ENCODE data around the gene RAD23A. TPM values are rescaled to one million over a fixed set of nuclear protein-coding genes. Genes with fewer than 3 reads are reported as not detected.
A peak's percentile ranks its signal among the peaks of the same experiment; 100 is the strongest.

Gene RAD23A
- total and polyA plus RNA-seq, 2 experiments from 2014 or later = 65.8 to 130 TPM

GRCh38 chr19:13001502-13002165 lies 56.0 kb downstream of the RAD23A start:
- H3K9me2 ChIP-seq (replicated peaks; ENCODE audit: insufficient read depth) = no peaks in the 10 kb centered on the region
- H3K27ac ChIP-seq = peak overlapping the region; percentile 59
- no peak overlapping the region for H3K4me3 ChIP-seq
- peaks cover 21% of the 10 kb centered on the region for H3K79me2 ChIP-seq
- no peak for DNase-seq (ENCODE audit: low spot score)
- no peaks in the 10 kb centered on the region for H3K36me3 ChIP-seq (replicated peaks; ENCODE audit: insufficient read depth, low read depth)
- no peaks in the 10 kb centered on the region for H3K9me3 ChIP-seq (ENCODE audit: low read depth)
- H3K4me1 ChIP-seq (ENCODE audit: insufficient read depth) = peaks cover 17% of the 10 kb centered on the region
- WGBS (ENCODE audit: low lambda C conversion rate, missing lambda C conversion rate) = 85% methylated on average over 30 of the region's 41 CpGs
- TF ChIP-seq EZH2phosphoT487 (IDR thresholded peaks at IDR 0.05; ENCODE audit: low read depth, severe bottlenecking, unreplicated experiment) (no peak), EZH2 (IDR thresholded peaks at IDR 0.05; ENCODE audit: borderline replicate concordance) (no peak)
- TF ChIP-seq, protein P1, sequence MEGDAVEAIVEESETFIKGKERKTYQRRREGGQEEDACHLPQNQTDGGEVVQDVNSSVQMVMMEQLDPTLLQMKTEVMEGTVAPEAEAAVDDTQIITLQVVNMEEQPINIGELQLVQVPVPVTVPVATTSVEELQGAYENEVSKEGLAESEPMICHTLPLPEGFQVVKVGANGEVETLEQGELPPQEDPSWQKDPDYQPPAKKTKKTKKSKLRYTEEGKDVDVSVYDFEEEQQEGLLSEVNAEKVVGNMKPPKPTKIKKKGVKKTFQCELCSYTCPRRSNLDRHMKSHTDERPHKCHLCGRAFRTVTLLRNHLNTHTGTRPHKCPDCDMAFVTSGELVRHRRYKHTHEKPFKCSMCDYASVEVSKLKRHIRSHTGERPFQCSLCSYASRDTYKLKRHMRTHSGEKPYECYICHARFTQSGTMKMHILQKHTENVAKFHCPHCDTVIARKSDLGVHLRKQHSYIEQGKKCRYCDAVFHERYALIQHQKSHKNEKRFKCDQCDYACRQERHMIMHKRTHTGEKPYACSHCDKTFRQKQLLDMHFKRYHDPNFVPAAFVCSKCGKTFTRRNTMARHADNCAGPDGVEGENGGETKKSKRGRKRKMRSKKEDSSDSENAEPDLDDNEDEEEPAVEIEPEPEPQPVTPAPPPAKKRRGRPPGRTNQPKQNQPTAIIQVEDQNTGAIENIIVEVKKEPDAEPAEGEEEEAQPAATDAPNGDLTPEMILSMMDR (IDR thresholded peaks at IDR 0.05; ENCODE audit: poor library complexity) = no peak
- peaks cover 14% of the 10 kb centered on the region for H4K20me1 ChIP-seq (ENCODE audit: insufficient read depth, poor library complexity, severe bottlenecking)
- peak overlapping the region; percentile 57 for H3K4me2 ChIP-seq
- H2AFZ ChIP-seq = no peak overlapping the region
- H3K27me3 ChIP-seq = peaks cover 62% of the 10 kb centered on the region

DNA sequence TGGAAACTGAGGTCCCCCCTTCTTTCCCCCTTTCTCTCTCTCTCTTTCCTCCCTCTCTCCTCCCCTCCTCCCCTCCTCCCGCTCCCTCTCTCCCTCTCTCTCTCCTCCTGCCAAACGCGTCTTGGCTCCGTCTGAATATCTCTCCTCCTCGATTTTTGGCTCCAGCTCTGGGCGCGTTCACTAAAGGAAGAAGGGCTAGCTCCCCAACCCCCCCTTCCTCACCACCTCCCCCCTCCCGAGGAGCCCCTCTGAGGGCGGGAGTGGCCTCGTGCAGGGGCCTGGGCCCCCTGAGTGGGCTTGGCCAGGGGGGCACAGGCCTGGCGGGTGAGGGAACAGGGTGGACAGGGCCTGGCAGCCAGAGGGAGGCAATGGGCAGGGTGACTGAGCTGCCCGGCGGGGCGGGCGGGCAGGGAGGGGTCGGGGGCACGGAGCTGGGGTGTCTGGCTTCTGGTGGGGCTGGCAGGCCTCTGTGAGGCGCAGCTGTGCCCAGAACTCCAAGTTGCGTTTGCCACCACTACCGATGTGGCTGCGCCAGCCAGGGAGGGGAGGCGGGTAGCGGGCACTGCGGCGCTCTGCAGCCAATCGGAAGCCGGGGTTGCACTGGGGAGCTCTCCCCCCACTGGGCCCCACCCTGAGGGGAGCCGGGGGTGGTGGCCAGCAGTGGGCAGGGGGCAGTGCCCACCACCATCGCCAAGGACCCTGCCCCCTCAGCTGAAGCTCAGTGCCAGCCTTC lies 56.7 kb downstream of the RAD23A start:
- peak overlapping the region; percentile 69 for H3K4me2 ChIP-seq
- H3K4me3 ChIP-seq = no peak overlapping the region

GRCh38 chr19:13003081-13003480 lies 57.4 kb downstream of the RAD23A start:
- Histone ChIP-seq H3K4me3 (no peak overlapping the region), H3K4me1 (ENCODE audit: insufficient read depth) (peaks cover 4% of the 10 kb centered on the region), H3K9me3 (ENCODE audit: low read depth) (no peaks in the 10 kb centered on the region), H3K79me2 (peaks cover 9% of the 10 kb centered on the region), H3K27me3 (peaks cover 55% of the 10 kb centered on the region), H2AFZ (no peak overlapping the region), H3K27ac (no peak overlapping the region), H4K20me1 (ENCODE audit: insufficient read depth, poor library complexity, severe bottlenecking) (peaks cover 20% of the 10 kb centered on the region), H3K4me2 (no peak overlapping the region), H3K9me2 (replicated peaks; ENCODE audit: insufficient read depth) (no peaks in the 10 kb centered on the region), H3K36me3 (replicated peaks; ENCODE audit: insufficient read depth, low read depth) (no peaks in the 10 kb centered on the region)
- TF ChIP-seq EZH2phosphoT487 (IDR thresholded peaks at IDR 0.05; ENCODE audit: low read depth, severe bottlenecking, unreplicated experiment) = no peak
- TF ChIP-seq EZH2 (IDR thresholded peaks at IDR 0.05; ENCODE audit: borderline replicate concordance) = no peak
- DNase-seq (ENCODE audit: low spot score) = no peak
- 86% methylated on average over 14 of the region's 15 CpGs for WGBS (ENCODE audit: low lambda C conversion rate, missing lambda C conversion rate)

More for the DNA sequence above, 56.7 kb downstream of the RAD23A start:
- H3K27me3 ChIP-seq = peaks cover 57% of the 10 kb centered on the region
- H4K20me1 ChIP-seq (ENCODE audit: insufficient read depth, poor library complexity, severe bottlenecking) = peaks cover 14% of the 10 kb centered on the region
- 41% methylated on average over 12 of the region's 29 CpGs for WGBS (ENCODE audit: low lambda C conversion rate, missing lambda C conversion rate)
- H3K79me2 ChIP-seq = peaks cover 14% of the 10 kb centered on the region
- H3K36me3 ChIP-seq (replicated peaks; ENCODE audit: insufficient read depth, low read depth) = no peaks in the 10 kb centered on the region
- H3K9me2 ChIP-seq (replicated peaks; ENCODE audit: insufficient read depth) = no peaks in the 10 kb centered on the region
- TF ChIP-seq EZH2 (IDR thresholded peaks at IDR 0.05; ENCODE audit: borderline replicate concordance) (no peak), EZH2phosphoT487 (IDR thresholded peaks at IDR 0.05; ENCODE audit: low read depth, severe bottlenecking, unreplicated experiment) (no peak)
- TF ChIP-seq, protein P1 (IDR thresholded peaks at IDR 0.05; ENCODE audit: poor library complexity) = no peak
- no peak overlapping the region for H2AFZ ChIP-seq
- DNase-seq (ENCODE audit: low spot score) = peak; percentile 64
- H3K27ac ChIP-seq = peak overlapping the region; percentile 59
- peaks cover 11% of the 10 kb centered on the region for H3K4me1 ChIP-seq (ENCODE audit: insufficient read depth)
- H3K9me3 ChIP-seq (ENCODE audit: low read depth) = no peaks in the 10 kb centered on the region

Small RNA genes lying within 50 kb of the gene (microRNA-seq; reads per million reads assigned to microRNA genes)
- gene MIR5695 (not detected), gene MIR6515 (11.2 reads per million, percentile 26 among the genes with 10 or more reads in this experiment)

Small RNA genes lying within 50 kb of the gene (small RNA-seq; reads per million reads assigned to genes)
- gene MIR5695 = 0.16 reads per million
- 0.68 reads per million, percentile 55 among the genes with 10 or more reads in this experiment for gene MIR6515

Other genes starting within 250 kb of the RAD23A start
- 8.1 and 10.9 TPM in 2 replicates for gene FBXW9, start 249.2 kb upstream of the RAD23A start, total RNA-seq
- gene FBXW9, start 249.2 kb upstream of the RAD23A start, polyA plus RNA-seq = 9.1 and 11.1 TPM in 2 replicates
- gene TNPO2, start 221.9 kb upstream of the RAD23A start, total RNA-seq = 41.4 and 65.2 TPM in 2 replicates
- gene TNPO2, start 221.9 kb upstream of the RAD23A start, polyA plus RNA-seq = 11.7 and 16.0 TPM in 2 replicates
- 243 and 268 TPM in 2 replicates for gene TRIR, start 211.2 kb upstream of the RAD23A start, total RNA-seq
- gene TRIR, start 211.2 kb upstream of the RAD23A start, polyA plus RNA-seq = 246 and 259 TPM in 2 replicates
- 52.3 and 79.6 TPM in 2 replicates for gene GET3, start 208.4 kb upstream of the RAD23A start, total RNA-seq
- 85.4 and 108 TPM in 2 replicates for gene GET3, start 208.4 kb upstream of the RAD23A start, polyA plus RNA-seq
- not detected in 2 replicates for gene BEST2, start 194.1 kb upstream of the RAD23A start, total RNA-seq
- gene BEST2, start 194.1 kb upstream of the RAD23A start, polyA plus RNA-seq = not detected in 2 replicates
- 44.3 and 70.5 TPM in 2 replicates for gene HOOK2, start 170.3 kb upstream of the RAD23A start, total RNA-seq
- gene HOOK2, start 170.3 kb upstream of the RAD23A start, polyA plus RNA-seq = 113 and 128 TPM in 2 replicates
- gene JUNB, start 154.4 kb upstream of the RAD23A start, total RNA-seq = 343 and 399 TPM in 2 replicates
- 539 and 633 TPM in 2 replicates for gene JUNB, start 154.4 kb upstream of the RAD23A start, polyA plus RNA-seq
- gene PRDX2, start 144.1 kb upstream of the RAD23A start, total RNA-seq = 497 and 589 TPM in 2 replicates
- 581 and 582 TPM in 2 replicates for gene PRDX2, start 144.1 kb upstream of the RAD23A start, polyA plus RNA-seq
- gene THSD8, start 143.8 kb upstream of the RAD23A start, total RNA-seq = not detected in 2 replicates
- gene THSD8, start 143.8 kb upstream of the RAD23A start, polyA plus RNA-seq = 5.1 and 5.7 TPM in 2 replicates
- gene RNASEH2A, start 139.3 kb upstream of the RAD23A start, total RNA-seq = 8.3 and 9.3 TPM in 2 replicates
- 20.4 and 25.7 TPM in 2 replicates for gene RNASEH2A, start 139.3 kb upstream of the RAD23A start, polyA plus RNA-seq
- 0.32 TPM in 1 of 2 replicates, not detected in the other for gene RTBDN, start 111.3 kb upstream of the RAD23A start, total RNA-seq
- 0.36 TPM in 1 of 2 replicates, not detected in the other for gene RTBDN, start 111.3 kb upstream of the RAD23A start, polyA plus RNA-seq
- 0.20 and 0.32 TPM in 2 replicates for gene MAST1, start 107.3 kb upstream of the RAD23A start, total RNA-seq
- gene MAST1, start 107.3 kb upstream of the RAD23A start, polyA plus RNA-seq = 0.22 and 0.54 TPM in 2 replicates
- 25.7 and 31.5 TPM in 2 replicates for gene DNASE2, start 64.4 kb upstream of the RAD23A start, total RNA-seq
- 41.3 and 41.9 TPM in 2 replicates for gene DNASE2, start 64.4 kb upstream of the RAD23A start, polyA plus RNA-seq
- 0.37 TPM in 1 of 2 replicates, not detected in the other for gene KLF1, start 58.7 kb upstream of the RAD23A start, total RNA-seq
- gene KLF1, start 58.7 kb upstream of the RAD23A start, polyA plus RNA-seq = not detected in 2 replicates
- 31.7 and 34.2 TPM in 2 replicates for gene GCDH, start 54.7 kb upstream of the RAD23A start, total RNA-seq
- 23.4 and 30.7 TPM in 2 replicates for gene GCDH, start 54.7 kb upstream of the RAD23A start, polyA plus RNA-seq
- 0.67 TPM in 1 of 2 replicates, not detected in the other for gene SYCE2, start 26.6 kb upstream of the RAD23A start, total RNA-seq
- 0.77 TPM in 1 of 2 replicates, not detected in the other for gene SYCE2, start 26.6 kb upstream of the RAD23A start, polyA plus RNA-seq
- 36.2 and 45.6 TPM in 2 replicates for gene FARSA, start 12.2 kb upstream of the RAD23A start, total RNA-seq
- 86.5 and 95.3 TPM in 2 replicates for gene FARSA, start 12.2 kb upstream of the RAD23A start, polyA plus RNA-seq
- gene CALR, start 7.3 kb upstream of the RAD23A start, total RNA-seq = 1,414 and 1,442 TPM in 2 replicates
- 915 and 922 TPM in 2 replicates for gene CALR, start 7.3 kb upstream of the RAD23A start, polyA plus RNA-seq
- 21.0 and 27.2 TPM in 2 replicates for gene GADD45GIP1, start 11.4 kb downstream of the RAD23A start, total RNA-seq
- gene GADD45GIP1, start 11.4 kb downstream of the RAD23A start, polyA plus RNA-seq = 106 and 109 TPM in 2 replicates
- 0.17 TPM in 1 of 2 replicates, not detected in the other for gene DAND5, start 23.7 kb downstream of the RAD23A start, total RNA-seq
- not detected in 2 replicates for gene DAND5, start 23.7 kb downstream of the RAD23A start, polyA plus RNA-seq
- 3.8 and 12.8 TPM in 2 replicates for gene NFIX, start 49.6 kb downstream of the RAD23A start, total RNA-seq
- gene NFIX, start 49.6 kb downstream of the RAD23A start, polyA plus RNA-seq = 6.3 and 10.2 TPM in 2 replicates
- gene LYL1, start 157.0 kb downstream of the RAD23A start, total RNA-seq = 0.36 and 0.47 TPM in 2 replicates
- 1.0 and 1.4 TPM in 2 replicates for gene LYL1, start 157.0 kb downstream of the RAD23A start, polyA plus RNA-seq
- gene TRMT1, start 170.9 kb downstream of the RAD23A start, total RNA-seq = 21.0 and 31.2 TPM in 2 replicates
- gene TRMT1, start 170.9 kb downstream of the RAD23A start, polyA plus RNA-seq = 33.4 and 45.1 TPM in 2 replicates
- 32.6 and 35.0 TPM in 2 replicates for gene NACC1, start 172.4 kb downstream of the RAD23A start, total RNA-seq
- 9.7 and 11.1 TPM in 2 replicates for gene NACC1, start 172.4 kb downstream of the RAD23A start, polyA plus RNA-seq
- 63.4 and 66.5 TPM in 2 replicates for gene STX10, start 204.5 kb downstream of the RAD23A start, total RNA-seq
- gene STX10, start 204.5 kb downstream of the RAD23A start, polyA plus RNA-seq = 82.2 and 106 TPM in 2 replicates
- 64.2 and 101 TPM in 2 replicates for gene IER2, start 204.5 kb downstream of the RAD23A start, total RNA-seq
- gene IER2, start 204.5 kb downstream of the RAD23A start, polyA plus RNA-seq = 325 and 369 TPM in 2 replicates

All from hepatocyte (in vitro differentiated cells).